Keratinocyte (primary cell): ENCODE measurements around the gene SLC17A2. TPM values are rescaled to one million over a fixed set of nuclear protein-coding genes. Genes with fewer than 3 reads are reported as not detected.
"Not testable (repeated sequence)": the region's sequence is repeated elsewhere in the genome, so short reads cannot be mapped to it uniquely, and the experiment has no call there.

Experiments used
- DNase-seq: peaks from one replicate; pipeline ENCODE4 v3.0.0-alpha.2; 2011; ENCODE audit warnings: low read depth, missing footprints, low spot score
- FAIRE-seq: peaks from 2 replicates; lab custom pipeline; 2011; peaks lifted over from hg19 to GRCh38; lab: Jason Lieb, UNC
- H2AFZ ChIP-seq: 2 replicates; pipeline ENCODE4 v1.6.0; 2012; ENCODE audit warnings: low read length, control low read depth, inconsistent platforms; ENCODE audit not compliant: control insufficient read depth
- H3K27ac ChIP-seq: 2 replicates; pipeline ENCODE4 v1.5.1; 2011; ENCODE audit warnings: low read length; ENCODE audit not compliant: control insufficient read depth, insufficient read depth
- H3K27me3 ChIP-seq: 3 replicates; pipeline ENCODE4 v1.6.0; 2011; ENCODE audit warnings: low read length; ENCODE audit not compliant: control insufficient read depth, insufficient read depth; ENCODE audit errors: extremely low read depth
- H3K36me3 ChIP-seq, 2 experiments: 2 replicates in 1 of 2; 3 replicates in 1 of 2; pipeline ENCODE4 v1.5.1; 2011; ENCODE audit warnings: low read length in 2 of 2, mild to moderate bottlenecking in 1 of 2; ENCODE audit not compliant: control insufficient read depth in 2 of 2, insufficient read depth in 2 of 2; ENCODE audit errors: extremely low read depth in 1 of 2
- H3K4me1 ChIP-seq: 3 replicates; pipeline ENCODE4 v1.5.1; 2011; ENCODE audit warnings: low read length; ENCODE audit not compliant: control insufficient read depth, insufficient read depth; ENCODE audit errors: extremely low read depth
- H3K4me2 ChIP-seq: 3 replicates; pipeline ENCODE4 v1.6.0; 2011; ENCODE audit warnings: low read depth, low read length; ENCODE audit not compliant: control insufficient read depth, insufficient read depth; ENCODE audit errors: extremely low read depth
- H3K4me3 ChIP-seq, 3 experiments: fragments of 200-600 bp in 1 of 3; sonication (generic) in 1 of 3; 2 replicates in 2 of 3; 3 replicates in 1 of 3; pipeline ENCODE4 v1.5.1; 2011 to 2016; ENCODE audit warnings: low read length in 3 of 3, mild to moderate bottlenecking in 3 of 3, control low read depth in 2 of 3, inconsistent platforms in 1 of 3, low read depth in 1 of 3, mixed read lengths in 1 of 3, mixed run types in 1 of 3, moderate library complexity in 1 of 3; ENCODE audit not compliant: control insufficient read depth in 2 of 3, insufficient read depth in 2 of 3; ENCODE audit errors: extremely low read depth in 1 of 3
- H3K79me2 ChIP-seq: 2 replicates; pipeline ENCODE4 v1.6.0; 2012; ENCODE audit warnings: low read length; ENCODE audit not compliant: control insufficient read depth, insufficient read depth
- H3K9ac ChIP-seq: 3 replicates; pipeline ENCODE4 v1.6.0; 2011; ENCODE audit warnings: low read length; ENCODE audit not compliant: control insufficient read depth, insufficient read depth; ENCODE audit errors: extremely low read depth
- H3K9me1 ChIP-seq: 3 replicates; pipeline ENCODE4 v1.6.0; 2011; ENCODE audit warnings: low read length; ENCODE audit not compliant: control insufficient read depth, insufficient read depth; ENCODE audit errors: extremely low read depth
- H3K9me3 ChIP-seq: 2 replicates; pipeline ENCODE4 v1.5.1; 2012; ENCODE audit warnings: low read depth, low read length; ENCODE audit not compliant: control insufficient read depth
- H4K20me1 ChIP-seq: 3 replicates; pipeline ENCODE4 v1.6.0; 2011; ENCODE audit warnings: low read length; ENCODE audit not compliant: control insufficient read depth, insufficient read depth; ENCODE audit errors: extremely low read depth
- CTCF ChIP-seq, 3 experiments: IDR thresholded peaks in 1 of 3; conservative IDR thresholded peaks in 1 of 3; optimal IDR thresholded peaks in 1 of 3; 2 replicates in 2 of 3; 3 replicates in 1 of 3; pipeline versions ENCODE3 to v1.5.1; 2011; ENCODE audit warnings: low read length in 3 of 3, mild to moderate bottlenecking in 3 of 3, moderate library complexity in 2 of 3, control low read depth in 1 of 3, inconsistent platforms in 1 of 3; ENCODE audit not compliant: insufficient read depth in 2 of 3; ENCODE audit errors: extremely low read depth in 1 of 3
- EZH2 ChIP-seq: IDR thresholded peaks from one replicate; pipeline ENCODE4 v1.6.1; 2012; ENCODE audit warnings: inconsistent platforms, mild to moderate bottlenecking, low read length, moderate library complexity
- dilution Hi-C: fragments of 300-500 bp; cut with MboI; formaldehyde crosslinking; loops from one replicate; pipeline ENCODE4 v1.7.0; 2020; ENCODE audit warnings: low sequenced_read_pairs; ENCODE audit not compliant: extremely low pct_ligation_motif_present
- polyA plus RNA-seq, 5 experiments: library from polyadenylated mRNA; depleted of rRNA in 3 of 5; stranded (reverse) in 3 of 5; stranded (forward) in 1 of 5; unstranded in 1 of 5; fragments of >200 nt; gene quantifications; 1 replicate in 1 of 5; 2 replicates in 3 of 5; 3 replicates in 1 of 5; pipeline versions ENCODE4 v1.2.1 to v1.2.3, GENCODE V29; 2011 to 2012; ENCODE audit warnings: missing spikeins in 2 of 5, low read depth in 1 of 5, low replicate concordance in 1 of 5

Gene SLC17A2
- polyA plus RNA-seq, 1 donor (not counting 4 experiments of a cell fraction or from before 2014, with no cell fraction given): not detected

DNA sequence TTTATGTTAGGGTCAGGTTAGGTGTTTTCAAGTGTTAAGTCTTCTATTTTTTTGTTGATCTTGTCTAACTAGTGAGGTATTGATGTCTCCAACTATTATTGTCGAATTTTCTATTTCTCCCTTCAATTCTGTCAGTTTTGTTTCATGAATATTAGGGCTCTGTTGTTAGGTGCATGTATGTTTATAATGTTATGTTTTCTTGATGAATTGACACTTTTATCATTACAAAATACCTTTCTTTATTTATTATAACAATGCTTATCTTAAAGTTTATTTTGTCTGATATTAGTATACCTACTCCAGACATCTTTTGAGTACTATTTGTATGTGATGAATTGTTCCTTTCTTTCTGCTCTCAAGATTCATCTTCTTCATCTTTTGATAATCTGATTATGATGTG is 19.2 kb upstream of the SLC17A2 start:
- DNase-seq: no peak
- H3K27ac ChIP-seq: no peak overlapping the region
- H3K4me2 ChIP-seq: no peak overlapping the region
- H3K9me3 ChIP-seq: no peaks in the 10 kb centered on the region
- no peaks in the 10 kb centered on the region for H3K9me1 ChIP-seq
- H3K9ac ChIP-seq: no peak overlapping the region
- no peaks in the 10 kb centered on the region for H3K4me1 ChIP-seq
- dilution Hi-C loops: no loop called here
- no peaks in the 10 kb centered on the region for H3K36me3 ChIP-seq
- H3K4me3 ChIP-seq: no peak overlapping the region
- no peaks in the 10 kb centered on the region for H4K20me1 ChIP-seq
- H3K79me2 ChIP-seq: no peaks in the 10 kb centered on the region
- no peak for TF ChIP-seq EZH2
- TF ChIP-seq CTCF (optimal IDR thresholded peaks at IDR 0.05 in 1 of 3, IDR thresholded peaks at IDR 0.05 in 1 of 3, conservative IDR thresholded peaks at IDR 0.05 in 1 of 3; ENCODE audit: extremely low read depth in 1 of 3, insufficient read depth in 2 of 3, low read length in 3 of 3): no peak
- H2AFZ ChIP-seq: no peak overlapping the region
- no peaks in the 10 kb centered on the region for H3K27me3 ChIP-seq
- no peak for FAIRE-seq

- H3K4me2 ChIP-seq, dilution Hi-C loops: not testable (repeated sequence)
Observed at GRCh38 chr6:25947492-25947891, 17.0 kb upstream of the SLC17A2 start.

GRCh38 chr6:25946631-25947030 is 16.1 kb upstream of the SLC17A2 start:
- Histone ChIP-seq H2AFZ (no peak overlapping the region), H3K9ac (no peak overlapping the region), H4K20me1 (no peaks in the 10 kb centered on the region), H3K79me2 (no peaks in the 10 kb centered on the region), H3K27ac (no peak overlapping the region), H3K9me3 (no peaks in the 10 kb centered on the region), H3K4me1 (no peaks in the 10 kb centered on the region), H3K4me3 (no peak overlapping the region), H3K36me3 (no peaks in the 10 kb centered on the region), H3K4me2 (no peak overlapping the region), H3K9me1 (no peaks in the 10 kb centered on the region), H3K27me3 (no peaks in the 10 kb centered on the region)
- dilution Hi-C loops: no loop called here
- FAIRE-seq (no peak), DNase-seq (no peak)
- TF ChIP-seq EZH2 (no peak), CTCF (optimal IDR thresholded peaks at IDR 0.05 in 1 of 3, IDR thresholded peaks at IDR 0.05 in 1 of 3, conservative IDR thresholded peaks at IDR 0.05 in 1 of 3; ENCODE audit: extremely low read depth in 1 of 3, insufficient read depth in 2 of 3, low read length in 3 of 3) (no peak)

More at GRCh38 chr6:25947492-25947891, 17.0 kb upstream of the SLC17A2 start:
- FAIRE-seq, DNase-seq, H3K4me3 ChIP-seq, H3K79me2 ChIP-seq, H3K36me3 ChIP-seq, H2AFZ ChIP-seq, H3K27ac ChIP-seq, H3K4me1 ChIP-seq, H3K9me3 ChIP-seq, H3K27me3 ChIP-seq, H4K20me1 ChIP-seq, H3K9me1 ChIP-seq, H3K9ac ChIP-seq: not testable (repeated sequence)

GRCh38 chr6:25945738-25946137 is 15.2 kb upstream of the SLC17A2 start:
- dilution Hi-C loops, H3K27ac ChIP-seq, H2AFZ ChIP-seq, H3K4me2 ChIP-seq, H3K4me1 ChIP-seq, H3K4me3 ChIP-seq, H3K9me1 ChIP-seq, FAIRE-seq, H3K36me3 ChIP-seq, H3K9me3 ChIP-seq, H3K9ac ChIP-seq, H3K79me2 ChIP-seq, DNase-seq, H3K27me3 ChIP-seq, H4K20me1 ChIP-seq: not testable (repeated sequence)
